Left renal cortex interstitium (tissue), 4 donors: ENCODE results near the gene ERMAP. TPM values are rescaled to one million over a fixed set of nuclear protein-coding genes. Genes with fewer than 3 reads are reported as not detected.
A peak's percentile ranks its signal among the peaks of the same experiment; 100 is the strongest.
"Not testable (repeated sequence)": the region's sequence is repeated elsewhere in the genome, so short reads cannot be mapped to it uniquely, and the experiment has no call there.

Experiments used
- DNase-seq, 4 donors: peaks; one replicate each; pipeline ENCODE4 v3.0.0-alpha.2; 2013; ENCODE audit warnings: low read depth in 4 of 4, low spot score in 2 of 4, missing footprints in 1 of 4
- polyA plus RNA-seq, 4 donors: library from polyadenylated mRNA; unstranded; fragments of 120-200 nt; gene quantifications; one replicate each; pipeline ENCODE4 v1.2.1, GENCODE V29; 2013; ENCODE audit not compliant: insufficient read length in 4 of 4

Gene ERMAP
- polyA plus RNA-seq, 4 donors, result 18.0 to 23.7 (median 22.3) TPM

- no peak for DNase-seq
Observed at GRCh38 chr1:42841440-42842147, 24.7 kb downstream of the ERMAP start.

- no peak for DNase-seq
Observed at GRCh38 chr1:42844592-42845140, 27.7 kb downstream of the ERMAP start.

GRCh38 chr1:42845193-42845592 is 28.3 kb downstream of the ERMAP start:
- no peak for DNase-seq

GRCh38 chr1:42845866-42846256 is 28.9 kb downstream of the ERMAP start:
- DNase-seq, result no peak

- peak; percentile 85 to 97 (median 90) for DNase-seq
Observed at GRCh38 chr1:42846257-42847110, 29.6 kb downstream of the ERMAP start, which contains the start of gene ZNF691. ZNF691 (plus strand) TSS chr1:42846613; CDS start chr1:42849659, 3,046 bp downstream.

- DNase-seq, result peak in 1 of 4 donors; percentile 1
Observed at GRCh38 chr1:42847111-42847595, 30.2 kb downstream of the ERMAP start.

GRCh38 chr1:42847721-42848460 is 31.0 kb downstream of the ERMAP start:
- DNase-seq, result no peak

- no peak for DNase-seq
Observed at GRCh38 chr1:42848823-42849537, 32.1 kb downstream of the ERMAP start.

GRCh38 chr1:42849944-42850343 is 33.0 kb downstream of the ERMAP start:
- DNase-seq, result no peak

GRCh38 chr1:42851420-42851819 is 34.5 kb downstream of the ERMAP start:
- DNase-seq, result no peak

GRCh38 chr1:42851960-42852607 is 35.2 kb downstream of the ERMAP start:
- no peak for DNase-seq

- DNase-seq, result no peak
Observed at GRCh38 chr1:42852608-42852980, 35.7 kb downstream of the ERMAP start.

GRCh38 chr1:42853116-42853884 is 36.4 kb downstream of the ERMAP start:
- no peak for DNase-seq

GRCh38 chr1:42856554-42856953 is 39.6 kb downstream of the ERMAP start:
- not testable (repeated sequence) for DNase-seq

- DNase-seq, result not testable (repeated sequence)
Observed at GRCh38 chr1:42859366-42859765, 42.4 kb downstream of the ERMAP start.

- no peak for DNase-seq
Observed at GRCh38 chr1:42860339-42861013, 43.6 kb downstream of the ERMAP start.

GRCh38 chr1:42861014-42861399 is 44.1 kb downstream of the ERMAP start:
- no peak for DNase-seq

- no peak for DNase-seq
Observed at GRCh38 chr1:42866549-42866948, 49.6 kb downstream of the ERMAP start.
